Activated gamma-delta T cell (primary cell): ENCODE data around the gene ZW10.
"Not testable (repeated sequence)": the region's sequence is repeated elsewhere in the genome, so short reads cannot be mapped to it uniquely, and the experiment has no call there.

Experiments
- DNase-seq: peaks from one replicate; lab custom pipeline; 2025; lab: John Stamatoyannopoulos, UW
- total RNA-seq, 2 donors: gene quantifications; one replicate each; lab custom pipeline; 2026; lab: John Stamatoyannopoulos, UW

The ZW10 gene, protein sequence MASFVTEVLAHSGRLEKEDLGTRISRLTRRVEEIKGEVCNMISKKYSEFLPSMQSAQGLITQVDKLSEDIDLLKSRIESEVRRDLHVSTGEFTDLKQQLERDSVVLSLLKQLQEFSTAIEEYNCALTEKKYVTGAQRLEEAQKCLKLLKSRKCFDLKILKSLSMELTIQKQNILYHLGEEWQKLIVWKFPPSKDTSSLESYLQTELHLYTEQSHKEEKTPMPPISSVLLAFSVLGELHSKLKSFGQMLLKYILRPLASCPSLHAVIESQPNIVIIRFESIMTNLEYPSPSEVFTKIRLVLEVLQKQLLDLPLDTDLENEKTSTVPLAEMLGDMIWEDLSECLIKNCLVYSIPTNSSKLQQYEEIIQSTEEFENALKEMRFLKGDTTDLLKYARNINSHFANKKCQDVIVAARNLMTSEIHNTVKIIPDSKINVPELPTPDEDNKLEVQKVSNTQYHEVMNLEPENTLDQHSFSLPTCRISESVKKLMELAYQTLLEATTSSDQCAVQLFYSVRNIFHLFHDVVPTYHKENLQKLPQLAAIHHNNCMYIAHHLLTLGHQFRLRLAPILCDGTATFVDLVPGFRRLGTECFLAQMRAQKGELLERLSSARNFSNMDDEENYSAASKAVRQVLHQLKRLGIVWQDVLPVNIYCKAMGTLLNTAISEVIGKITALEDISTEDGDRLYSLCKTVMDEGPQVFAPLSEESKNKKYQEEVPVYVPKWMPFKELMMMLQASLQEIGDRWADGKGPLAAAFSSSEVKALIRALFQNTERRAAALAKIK
- 31.7 to 36.1 reads per million in 2 donors for total RNA-seq

DNA sequence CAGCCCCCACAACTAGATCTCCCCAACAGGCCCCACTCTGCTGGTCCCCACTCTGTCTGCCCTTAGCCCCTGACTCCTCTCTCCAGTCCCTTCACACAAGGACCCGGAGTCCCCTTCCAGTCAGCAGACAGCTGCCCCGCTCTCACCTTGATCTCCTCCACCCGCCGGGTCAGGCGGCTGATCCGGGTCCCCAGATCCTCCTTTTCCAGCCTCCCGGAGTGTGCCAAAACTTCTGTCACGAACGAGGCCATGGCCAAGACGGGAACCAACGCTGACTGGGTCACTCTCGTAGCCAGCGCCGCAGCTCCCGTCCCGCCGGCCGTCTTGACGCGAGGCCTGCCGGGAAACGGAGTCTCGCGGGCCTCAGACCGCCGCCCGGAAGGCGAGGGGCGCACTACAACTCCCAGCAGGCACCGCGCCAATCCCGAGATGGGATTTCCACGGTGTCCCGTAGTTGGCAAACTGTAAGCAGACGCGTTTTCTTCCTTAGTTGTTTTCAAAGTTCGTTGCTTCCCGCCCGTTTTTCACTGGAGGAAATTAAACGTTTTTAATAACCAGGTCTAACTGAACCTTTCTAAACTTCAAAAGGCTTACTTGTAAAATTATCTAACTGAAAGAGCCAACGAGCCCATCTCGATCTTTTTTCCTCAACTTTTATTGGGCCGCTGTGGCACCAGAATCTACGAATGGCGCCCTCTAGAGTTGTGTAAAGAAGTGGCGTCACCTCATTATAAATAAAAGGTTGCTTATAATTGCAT, at the start of gene ZW10:
Gene ZW10, minus strand, starts transcription at position 277 of the 758 bp plus-strand sequence. Its CDS starts 26 bp downstream, at position 251.
- peak; percentile 84 for DNase-seq

DNA sequence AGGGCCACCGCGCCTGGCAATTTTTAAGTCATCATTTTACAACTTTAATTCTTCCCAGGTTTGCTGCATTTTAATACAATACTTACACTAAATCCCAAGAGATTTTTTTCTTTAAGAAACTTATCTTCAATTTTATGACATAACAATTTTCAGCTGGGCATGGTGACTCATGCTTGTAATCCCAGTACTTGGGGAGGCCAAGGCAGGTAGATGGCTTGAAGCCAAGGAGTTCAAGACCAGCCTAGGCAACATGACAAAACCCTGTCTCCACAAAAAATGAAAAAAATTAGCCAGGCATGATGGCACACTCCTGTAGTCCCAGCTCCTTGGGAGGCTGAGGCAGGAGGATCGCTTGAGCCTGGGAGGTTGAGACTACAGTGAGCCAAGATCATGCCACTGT, 44.9 kb upstream of the ZW10 start:
- DNase-seq, result no peak

DNA sequence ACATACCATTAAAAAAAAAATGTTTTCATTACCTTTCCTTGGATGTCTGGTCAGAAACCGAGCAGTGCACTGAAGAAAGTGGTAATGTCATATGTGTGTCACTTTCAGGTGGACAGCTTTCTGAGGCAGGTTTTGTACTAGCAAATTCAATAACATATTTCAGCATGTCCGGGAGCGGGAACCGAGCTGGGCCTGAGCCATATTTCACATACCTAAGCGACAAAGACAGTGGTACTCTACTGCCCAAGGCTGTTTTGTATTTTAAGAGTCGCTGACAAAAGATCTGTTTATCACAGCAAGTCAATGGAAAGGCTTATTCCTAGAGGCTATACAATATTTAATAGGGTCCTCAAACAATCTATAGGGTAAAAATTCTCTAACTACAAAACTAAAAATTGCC, 44.1 kb upstream of the ZW10 start:
- no peak for DNase-seq

DNA sequence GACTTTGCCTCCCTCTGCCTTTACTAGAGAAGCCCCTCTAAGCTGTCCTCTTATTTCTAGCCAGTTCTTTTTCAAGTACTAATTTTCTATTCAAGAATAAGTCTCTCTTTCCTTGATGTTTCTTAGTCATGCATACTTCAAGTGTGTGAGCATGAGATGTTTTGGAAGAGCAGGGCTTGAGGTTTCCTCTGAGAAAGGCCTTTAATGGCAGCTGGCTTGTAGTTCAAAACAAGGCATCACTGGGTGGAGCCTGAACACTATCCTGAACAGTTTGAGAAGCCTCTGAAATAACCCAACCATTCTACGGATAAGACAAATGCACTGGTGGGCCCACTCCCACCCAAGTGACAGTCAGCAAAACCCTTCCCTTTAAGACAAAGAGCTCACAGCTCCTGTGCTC, 43.7 kb upstream of the ZW10 start:
- DNase-seq, result no peak

DNA sequence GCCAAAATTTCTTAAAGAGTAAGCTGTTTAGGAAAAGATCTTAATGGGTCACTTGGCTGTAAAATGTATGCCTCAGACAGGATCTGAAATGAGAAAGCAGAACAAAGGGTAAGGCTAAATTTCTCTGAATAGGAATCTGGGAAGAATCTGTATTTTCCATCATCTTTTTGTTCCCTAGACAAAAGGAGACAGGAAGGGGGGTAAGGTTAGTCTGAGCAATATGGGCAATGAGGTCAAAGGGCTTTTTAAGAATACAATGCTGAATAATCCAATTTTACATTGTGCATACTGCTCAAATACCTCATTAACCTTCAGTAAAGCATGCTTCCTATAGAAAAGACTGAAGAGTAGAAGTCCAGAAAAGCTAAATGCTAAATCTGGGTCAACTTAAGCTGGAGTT, 40.7 kb upstream of the ZW10 start:
- no peak for DNase-seq

DNA sequence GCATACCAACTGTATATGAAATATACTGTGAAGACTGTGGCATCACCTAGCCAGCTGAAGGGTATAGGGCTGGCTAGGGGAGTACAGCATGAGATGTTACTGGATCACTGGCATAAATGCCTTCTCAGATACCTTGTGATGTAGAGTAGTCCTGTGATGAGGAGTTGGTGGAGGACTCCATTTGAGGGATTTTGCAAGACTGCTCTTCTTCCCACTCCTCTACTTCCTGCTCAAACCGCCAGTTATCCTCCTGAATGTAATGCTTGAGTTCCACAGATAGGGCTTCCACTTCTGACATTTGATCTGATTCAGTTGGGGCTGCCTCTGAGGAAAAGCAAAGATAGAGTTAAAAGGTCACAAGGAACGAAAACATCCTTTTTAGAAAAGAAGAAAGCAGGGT, 35.4 kb upstream of the ZW10 start:
- DNase-seq, result no peak

DNA sequence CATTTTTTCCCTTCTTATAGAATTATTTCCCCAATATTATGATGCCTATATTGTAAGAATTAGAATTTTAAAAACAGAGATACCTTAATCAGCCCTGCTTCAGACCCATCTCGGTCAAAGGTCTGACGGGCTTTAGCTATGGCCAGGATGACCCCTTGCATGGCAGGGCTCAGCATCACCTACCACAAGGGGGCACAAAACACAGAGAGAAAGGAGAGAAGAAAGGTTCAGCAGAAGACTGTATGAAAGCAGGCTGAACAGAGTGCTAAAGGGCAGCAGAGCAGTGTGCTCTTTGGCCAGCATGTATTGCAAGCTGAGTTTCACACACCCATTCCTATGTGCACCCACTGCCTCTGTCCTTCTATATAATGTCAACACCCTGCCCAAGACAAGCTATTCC, 32.9 kb upstream of the ZW10 start:
- no peak for DNase-seq

DNA sequence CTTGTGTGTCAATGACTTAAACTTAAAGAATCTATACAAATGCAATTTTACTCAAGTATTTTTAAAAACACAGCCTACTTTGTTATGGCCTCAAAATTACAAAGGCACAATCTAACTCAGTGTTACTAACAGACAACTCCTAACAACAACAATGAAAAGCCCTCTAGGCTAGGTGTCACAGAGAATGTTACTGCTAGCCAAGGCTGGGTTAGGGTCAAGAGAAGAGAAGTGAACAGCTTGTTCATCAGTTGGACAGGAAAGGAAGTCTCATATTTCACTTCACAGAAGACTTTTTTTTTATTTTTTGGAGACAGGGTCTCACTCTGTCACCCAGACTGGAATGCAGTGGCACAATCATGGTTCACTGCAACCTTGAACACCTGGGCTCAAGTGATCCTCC, 32.1 kb upstream of the ZW10 start:
- DNase-seq, result no peak

DNA sequence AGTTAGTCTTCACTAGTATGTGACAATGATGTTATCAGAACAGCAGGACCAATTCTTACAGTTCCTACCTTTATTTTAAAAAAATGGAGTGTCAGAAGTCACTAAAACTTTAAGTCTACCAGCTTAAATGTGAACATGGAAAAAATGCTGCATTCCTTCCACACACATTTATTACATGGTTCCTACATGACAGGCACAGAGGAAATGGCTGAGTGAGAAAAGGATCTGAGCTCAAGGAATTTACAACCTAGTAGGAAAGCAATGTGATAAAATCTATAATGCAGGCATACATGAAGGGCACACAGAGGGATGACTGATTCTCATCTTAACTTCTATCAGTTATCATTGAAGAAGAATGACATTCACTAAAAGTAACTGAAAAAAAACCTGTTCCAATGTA, 29.1 kb upstream of the ZW10 start:
- DNase-seq, result no peak

DNA sequence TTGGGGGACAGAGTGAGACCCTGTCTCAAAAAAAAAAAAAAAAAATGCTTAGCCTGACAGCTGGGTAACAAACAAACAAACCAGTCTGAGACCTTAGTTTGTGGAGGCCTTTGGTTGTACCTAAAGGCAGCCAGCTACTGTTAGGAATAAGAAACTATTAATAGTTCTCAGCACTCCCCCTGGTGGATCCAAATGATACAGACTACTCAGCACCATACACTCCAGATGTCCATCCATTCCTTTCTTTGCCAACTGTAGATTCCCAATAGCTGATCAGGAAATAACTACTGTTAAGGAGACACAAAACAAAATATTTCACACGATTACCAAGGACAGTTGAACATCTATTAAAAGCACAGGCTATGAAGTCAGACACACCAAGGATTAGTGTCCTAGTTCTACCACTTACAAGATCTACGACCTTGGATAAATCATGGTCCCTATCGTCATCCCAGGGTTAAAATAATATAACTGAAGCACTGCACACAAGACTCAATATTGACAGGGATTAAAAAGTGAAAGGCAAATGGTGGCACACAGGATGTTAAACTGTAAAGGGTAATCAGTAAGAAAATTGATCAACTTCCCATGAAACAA, 23.3 kb upstream of the ZW10 start:
- no peak for DNase-seq

DNA sequence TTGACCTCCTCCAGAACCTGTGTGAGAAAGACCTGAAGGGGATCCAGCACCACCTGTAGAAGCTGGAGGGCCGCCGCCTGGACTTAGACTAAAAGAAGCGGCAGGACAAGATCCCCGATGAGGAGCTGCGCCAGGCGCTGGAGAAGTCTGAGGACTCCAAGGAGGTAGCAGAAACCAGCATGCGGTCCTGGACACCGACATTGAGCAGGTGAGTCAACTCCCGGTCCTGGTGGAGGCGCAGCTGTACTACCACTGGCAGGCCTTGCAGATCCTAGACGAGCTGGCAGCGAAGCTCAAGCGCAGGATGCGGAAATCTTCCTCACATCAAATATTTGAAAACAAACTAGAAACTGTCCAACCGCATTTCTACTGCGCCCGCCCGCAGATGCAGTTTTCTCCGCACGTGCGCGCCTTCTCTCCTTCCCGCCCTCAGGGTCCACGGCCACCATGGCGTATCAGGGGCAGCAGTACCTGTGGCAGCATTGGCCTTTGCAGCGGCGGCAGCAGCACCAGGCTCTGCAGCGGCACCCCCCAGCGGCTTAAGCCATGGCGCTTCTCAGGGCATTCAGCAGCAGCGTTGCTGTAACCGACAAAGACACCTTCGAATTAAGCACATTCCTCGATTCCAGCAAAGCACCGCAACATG, 16.3 kb upstream of the ZW10 start:
- DNase-seq, result no peak

DNA sequence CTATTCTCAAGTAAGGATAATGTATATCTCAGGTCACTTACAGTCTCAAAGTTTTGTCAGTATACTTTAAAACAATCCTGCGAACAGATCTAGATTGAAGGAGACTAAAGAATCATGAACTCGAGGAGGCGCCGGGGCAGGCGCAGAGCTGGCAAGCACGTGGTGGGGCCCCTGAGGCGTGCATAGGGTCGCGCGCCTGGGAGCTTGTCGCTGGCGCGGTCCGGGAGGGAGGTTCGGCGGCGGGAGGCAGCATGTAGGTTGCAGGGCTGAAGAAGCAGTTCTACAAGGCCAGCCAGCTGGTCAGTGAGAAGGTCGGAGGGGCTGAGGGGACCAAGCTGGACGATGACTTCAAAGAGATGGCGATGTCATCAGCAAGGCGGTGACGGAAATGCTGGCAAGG, 15.5 kb upstream of the ZW10 start:
- DNase-seq, result not testable (repeated sequence)

DNA sequence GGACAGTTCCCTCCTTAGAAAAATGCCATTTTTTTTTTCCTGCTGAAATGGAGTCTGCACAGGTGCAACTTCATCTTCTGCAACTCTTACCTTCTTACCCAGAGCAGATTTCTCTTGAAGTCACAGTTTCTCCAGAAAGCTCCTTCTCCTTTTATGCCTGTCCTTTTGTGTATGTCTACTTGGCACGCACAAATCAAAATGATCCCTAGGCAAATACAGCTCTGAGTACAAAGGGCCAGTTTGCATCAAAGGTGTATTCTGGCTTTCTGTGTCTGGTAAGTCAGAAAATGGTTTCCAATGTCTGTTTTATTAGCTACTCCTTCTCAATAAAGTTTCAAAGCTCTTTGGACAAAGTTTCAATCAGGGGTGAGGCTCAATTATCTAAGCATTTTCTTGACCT, 8.6 kb upstream of the ZW10 start:
- DNase-seq, result no peak

DNA sequence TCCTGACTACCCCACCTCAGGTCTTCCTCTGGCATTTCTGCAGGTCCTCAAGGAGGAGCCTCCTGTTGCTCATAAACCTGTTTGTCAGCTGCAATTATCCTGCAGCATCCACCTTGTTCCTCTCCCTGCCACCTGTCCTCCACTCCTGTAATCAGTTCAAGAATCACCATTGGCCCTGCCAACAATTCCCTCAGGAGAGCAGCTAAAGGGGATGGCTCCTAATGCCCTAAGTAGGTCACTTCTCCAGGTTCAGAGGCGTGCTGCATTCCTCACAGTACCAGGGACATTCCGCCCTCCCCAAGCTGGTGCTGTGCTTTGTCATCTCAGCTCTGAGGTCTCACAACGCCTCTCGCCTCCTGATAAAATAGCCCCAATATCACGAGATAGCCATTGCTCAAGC, 8.2 kb upstream of the ZW10 start:
- DNase-seq, result no peak

DNA sequence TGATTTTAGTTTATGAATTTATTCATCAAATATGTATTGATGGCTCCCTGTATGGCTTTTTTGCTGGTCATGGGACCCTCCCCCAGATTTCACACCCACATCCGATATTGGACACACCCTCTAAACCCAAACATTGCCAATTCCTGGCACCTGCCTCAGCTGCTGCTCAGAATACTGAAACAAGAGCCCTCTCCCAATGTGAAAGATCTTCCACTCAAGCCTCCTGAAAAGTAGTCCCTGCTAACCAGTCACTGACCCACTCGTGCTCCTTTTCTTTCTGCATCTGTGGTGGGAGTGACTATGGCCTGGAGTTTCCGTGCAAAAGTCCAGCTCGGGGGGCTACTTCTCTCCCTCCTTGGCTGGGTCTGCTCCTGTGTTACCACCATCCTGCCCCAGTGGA, 6.0 kb upstream of the ZW10 start, which contains the start of gene CLDN25:
Gene CLDN25, plus strand, starts transcription at position 301 of the 400 bp plus-strand sequence. Its CDS starts 0 bp downstream, at position 301.
- no peak for DNase-seq

DNA sequence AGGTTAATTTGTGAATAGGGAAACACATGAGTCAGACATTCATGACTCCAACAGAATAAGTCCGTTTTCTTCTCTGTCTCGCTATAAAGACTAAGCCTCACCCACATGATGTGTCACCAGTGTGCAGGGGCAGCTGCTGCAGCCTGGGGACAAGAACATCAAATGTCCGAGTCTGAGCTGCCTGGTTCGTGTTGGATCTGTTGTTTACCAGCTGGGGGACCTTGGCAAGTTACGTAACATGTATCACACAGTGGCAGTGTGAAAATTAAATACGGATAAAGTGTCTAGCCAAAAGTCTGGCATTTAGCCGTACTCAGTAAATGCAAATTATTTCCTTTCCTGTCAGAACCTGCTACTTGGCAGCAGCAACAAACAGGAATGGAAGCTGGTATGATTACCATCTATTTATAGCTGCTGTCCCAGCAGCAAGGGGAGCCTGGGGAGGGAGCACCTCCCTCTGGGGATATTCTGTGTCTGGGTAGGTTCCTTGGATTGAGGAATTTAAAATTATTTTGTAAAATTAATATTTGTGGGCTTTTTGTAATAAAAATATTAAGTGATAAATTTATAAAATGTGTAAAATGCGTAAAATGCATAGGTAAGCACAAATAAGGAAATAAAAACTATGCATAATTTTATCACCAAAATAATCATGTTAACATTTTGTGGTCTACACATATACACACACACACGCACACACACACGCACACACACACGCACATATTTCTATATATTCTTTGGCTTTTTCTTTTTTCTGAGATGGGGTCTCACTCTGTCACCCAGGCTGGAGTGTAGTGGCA, 4.8 kb upstream of the ZW10 start:
- DNase-seq, result no peak

DNA sequence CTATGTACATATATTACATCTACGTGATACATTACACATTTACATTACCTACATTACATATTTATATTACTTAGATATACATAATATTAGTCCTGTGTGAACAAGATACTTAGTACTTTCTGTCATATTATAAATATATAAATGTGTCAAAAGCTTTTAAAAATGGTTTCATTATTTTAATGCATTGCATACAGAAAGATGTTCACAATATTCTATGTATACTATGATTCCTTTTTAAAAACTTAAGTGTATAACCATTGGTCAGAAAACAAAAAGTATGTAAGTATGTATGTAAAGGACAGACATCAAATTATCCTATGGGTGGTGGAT, 647 bp upstream of the ZW10 start:
- no peak for DNase-seq

DNA sequence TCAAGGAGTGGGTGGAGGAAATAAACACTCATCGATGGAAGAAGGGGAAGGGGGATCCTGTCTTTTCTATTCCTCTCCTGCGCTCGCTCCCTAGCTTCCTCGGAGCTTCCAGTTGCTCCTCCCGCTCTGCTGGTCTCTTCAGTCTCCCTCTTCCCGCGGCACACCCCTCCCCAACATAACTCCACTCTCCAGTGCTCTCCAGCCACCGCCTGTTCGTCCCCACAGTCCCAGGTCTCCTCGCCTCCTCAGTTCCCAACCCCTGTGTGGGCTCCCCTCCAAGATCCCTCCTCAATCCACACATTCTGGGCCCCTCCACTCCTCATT, 438 bp downstream of the ZW10 start:
- no peak for DNase-seq

DNA sequence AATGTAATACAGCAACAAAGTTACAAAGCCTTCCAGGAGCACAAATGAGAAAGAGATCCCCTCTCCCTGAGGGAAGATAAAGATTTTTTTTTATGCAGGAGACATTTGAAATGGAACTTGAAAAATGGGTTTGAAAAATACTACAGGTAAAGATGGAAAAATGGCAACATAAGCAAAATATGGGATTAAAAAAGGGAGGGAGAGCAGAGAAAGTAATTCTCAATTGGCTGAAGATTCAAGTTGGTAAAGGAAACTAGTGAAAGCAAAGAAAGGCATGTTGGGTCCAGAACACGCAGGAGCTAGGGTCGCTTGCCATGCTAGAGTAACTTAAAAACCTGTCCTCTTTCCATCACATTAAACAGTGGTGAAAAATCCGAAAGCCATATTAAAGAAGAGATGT, 1.5 kb downstream of the ZW10 start:
- no peak for DNase-seq

DNA sequence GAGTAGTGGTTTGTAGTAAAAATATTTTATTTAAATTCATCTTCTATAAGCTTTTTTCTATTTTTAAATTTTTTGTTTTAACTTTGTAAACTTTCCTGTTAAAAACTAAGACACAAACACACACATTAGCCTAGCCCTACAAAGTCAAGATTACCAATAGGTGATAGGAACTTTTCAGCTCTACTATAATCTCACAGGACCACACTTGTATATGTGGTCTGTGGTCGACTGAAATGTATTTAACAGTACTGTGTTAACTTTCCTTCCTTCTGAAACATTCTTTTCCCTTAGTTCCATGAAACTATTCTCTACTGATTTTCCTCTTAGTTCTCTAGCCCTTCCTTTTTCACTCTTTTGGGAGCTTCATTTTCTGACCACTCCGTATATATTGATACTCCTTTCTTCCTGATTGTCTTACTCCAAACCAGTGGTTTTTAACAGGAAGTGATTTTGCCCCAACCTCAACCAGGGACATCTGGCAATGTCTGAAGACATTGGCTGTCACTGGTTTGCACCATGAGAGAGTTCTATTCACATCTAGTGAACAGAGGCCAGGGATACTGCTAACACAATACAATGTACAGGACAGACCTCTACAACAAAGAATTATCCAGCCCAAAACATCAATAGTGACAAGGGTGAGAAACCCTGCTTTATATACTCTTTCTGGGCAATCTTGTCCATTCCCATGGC, 8.8 kb downstream of the ZW10 start:
- DNase-seq, result no peak
